LHCN-M2 (cell line): ENCODE measurements around the gene PAX6. TPM values are rescaled to one million over a fixed set of nuclear protein-coding genes. Genes with fewer than 3 reads are reported as not detected.

Source experiments
- DNase-seq: peaks from one replicate; pipeline ENCODE4 v3.0.0-alpha.2; 2012; ENCODE audit warnings: low read depth
- total RNA-seq: library from RNA; depleted of rRNA; stranded (reverse); fragments of >200 nt; gene quantifications from 2 replicates; pipeline ENCODE4 v1.2.3, GENCODE V29; 2014

The PAX6 gene
- total RNA-seq, 1 experiment from 2014 or later, result 0.23 TPM

- no peak for DNase-seq
Observed at GRCh38 chr11:31808721-31809540, 2.2 kb downstream of the PAX6 start.

- DNase-seq, result no peak
Observed at GRCh38 chr11:31807799-31808667, 3.1 kb downstream of the PAX6 start.

GRCh38 chr11:31806928-31807798 is 4.0 kb downstream of the PAX6 start:
- DNase-seq, result no peak

GRCh38 chr11:31806186-31806927 is 4.8 kb downstream of the PAX6 start:
- no peak for DNase-seq

- no peak for DNase-seq
Observed at GRCh38 chr11:31805629-31806185, 5.4 kb downstream of the PAX6 start.

GRCh38 chr11:31805037-31805628 is 6.0 kb downstream of the PAX6 start:
- no peak for DNase-seq

GRCh38 chr11:31804312-31805036 is 6.6 kb downstream of the PAX6 start:
- DNase-seq, result no peak

- no peak for DNase-seq
Observed at GRCh38 chr11:31803813-31804311, 7.3 kb downstream of the PAX6 start.

- no peak for DNase-seq
Observed at GRCh38 chr11:31802990-31803812, 7.9 kb downstream of the PAX6 start.

- no peak for DNase-seq
Observed at GRCh38 chr11:31802609-31802989, 8.5 kb downstream of the PAX6 start.

GRCh38 chr11:31802000-31802551 is 9.0 kb downstream of the PAX6 start:
- DNase-seq, result no peak

- no peak for DNase-seq
Observed at GRCh38 chr11:31801298-31801702, 9.8 kb downstream of the PAX6 start.

GRCh38 chr11:31800398-31801265 is 10.5 kb downstream of the PAX6 start:
- DNase-seq, result no peak

GRCh38 chr11:31799435-31800397 is 11.4 kb downstream of the PAX6 start:
- no peak for DNase-seq

GRCh38 chr11:31798554-31799434 is 12.3 kb downstream of the PAX6 start:
- no peak for DNase-seq
